HG02763 (cell line): ENCODE measurements around the gene SECISBP2L.

ENCODE experiments used
- ATAC-seq: cut with Tn5 transposase; IDR thresholded peaks from one replicate; pipeline ENCODE4 v1.9.1; 2021; ENCODE audit warnings: mild to moderate bottlenecking, moderate library complexity; ENCODE audit not compliant: unreplicated experiment

Gene SECISBP2L

GRCh38 chr15:48966595-48967301 lies 79.5 kb downstream of the SECISBP2L start:
- peak; percentile 66 for ATAC-seq

GRCh38 chr15:48965972-48966371 lies 80.3 kb downstream of the SECISBP2L start:
- ATAC-seq, result peak; percentile 56

GRCh38 chr15:48964898-48965297 lies 81.3 kb downstream of the SECISBP2L start:
- no peak for ATAC-seq

GRCh38 chr15:48963524-48964113 lies 82.6 kb downstream of the SECISBP2L start, which contains the start of gene SHC4:
TSS of gene SHC4 (minus strand) at chr15:48963919. CDS start at chr15:48963015, 904 bp downstream.
- ATAC-seq, result no peak

- no peak for ATAC-seq
Observed at GRCh38 chr15:48962662-48963523, 83.4 kb downstream of the SECISBP2L start.

GRCh38 chr15:48955967-48956366 lies 90.3 kb downstream of the SECISBP2L start:
- ATAC-seq, result no peak

GRCh38 chr15:48955370-48955769 lies 90.9 kb downstream of the SECISBP2L start:
- ATAC-seq, result no peak

- ATAC-seq, result no peak
Observed at GRCh38 chr15:48954538-48954937, 91.7 kb downstream of the SECISBP2L start.

- ATAC-seq, result no peak
Observed at GRCh38 chr15:48946840-48947187, 99.4 kb downstream of the SECISBP2L start.

- ATAC-seq, result no peak
Observed at GRCh38 chr15:48946074-48946839, 100.0 kb downstream of the SECISBP2L start.

- no peak for ATAC-seq
Observed at GRCh38 chr15:48945386-48945785, 100.9 kb downstream of the SECISBP2L start.

- ATAC-seq, result no peak
Observed at GRCh38 chr15:48941904-48942303, 104.3 kb downstream of the SECISBP2L start.

- ATAC-seq, result peak; percentile 85
Observed at GRCh38 chr15:48940508-48940907, 105.7 kb downstream of the SECISBP2L start.

GRCh38 chr15:48939648-48940047 lies 106.6 kb downstream of the SECISBP2L start:
- ATAC-seq, result no peak
